A673 (cell line): ENCODE results near the gene NPEPL1. TPM values are rescaled to one million over a fixed set of nuclear protein-coding genes. Genes with fewer than 3 reads are reported as not detected.
"Not testable (repeated sequence)": the region's sequence is repeated elsewhere in the genome, so short reads cannot be mapped to it uniquely, and the experiment has no call there.

Source experiments
- BruUV-seq: library from RNA; stranded (reverse); fragments of 400-500 nt; replicated peaks from 2 replicates; lab custom pipeline; 2021; lab: Mats Ljungman, UMichigan
- CTCF ChIA-PET: fragments of 300-600 bp; sonication (Branson Sonifier 250); formaldehyde crosslinking; loops from one replicate; lab custom pipeline; 2022; ENCODE audit warnings: antibody characterized with exemption; lab: Charles Lee
- POLR2A ChIA-PET: fragments of 300-600 bp; sonication (Branson Sonifier 250); formaldehyde crosslinking; loops from one replicate; lab custom pipeline; 2022; ENCODE audit warnings: antibody characterized with exemption; ENCODE audit not compliant: low non-redundant PET; lab: Charles Lee
- DNase-seq: peaks from one replicate; pipeline ENCODE4 v3.0.0-alpha.2; 2015; ENCODE audit warnings: low spot score
- H3K27ac ChIP-seq: fragments of 200-600 bp; sonication (generic); 2 replicates; pipeline ENCODE4 v1.5.1; 2016; ENCODE audit warnings: mixed run types, low read depth, mild to moderate bottlenecking, mixed read lengths, antibody characterized with exemption, low read length; ENCODE audit not compliant: poor library complexity, severe bottlenecking
- H3K27me3 ChIP-seq: fragments of 200-600 bp; sonication (generic); replicated peaks from 2 replicates; pipeline ENCODE4 v1.6.1; 2017; ENCODE audit warnings: mixed run types, low read depth, mild to moderate bottlenecking, mixed read lengths, antibody characterized with exemption, low read length; ENCODE audit not compliant: insufficient read depth, poor library complexity
- H3K36me3 ChIP-seq: fragments of 200-600 bp; sonication (generic); 2 replicates; pipeline ENCODE4 v1.6.1; 2016; ENCODE audit warnings: mixed run types, mild to moderate bottlenecking, mixed read lengths, antibody characterized with exemption, low read length; ENCODE audit not compliant: insufficient read depth, poor library complexity, severe bottlenecking
- H3K4me1 ChIP-seq: fragments of 200-600 bp; sonication (generic); 2 replicates; pipeline ENCODE4 v1.6.1; 2017; ENCODE audit warnings: mixed run types, mild to moderate bottlenecking, mixed read lengths, antibody characterized with exemption, low read length; ENCODE audit not compliant: insufficient read depth, poor library complexity, severe bottlenecking
- H3K4me3 ChIP-seq: fragments of 200-600 bp; sonication (generic); 2 replicates; pipeline ENCODE4 v1.5.1; 2016; ENCODE audit warnings: low read depth, mixed run types, mild to moderate bottlenecking, mixed read lengths, low read length; ENCODE audit not compliant: poor library complexity, severe bottlenecking
- H3K9me3 ChIP-seq: fragments of 200-600 bp; sonication (generic); 2 replicates; pipeline ENCODE4 v1.6.1; 2016; ENCODE audit warnings: mixed run types, low read depth, mild to moderate bottlenecking, mixed read lengths, antibody characterized with exemption, low read length; ENCODE audit not compliant: poor library complexity, severe bottlenecking
- CTCF ChIP-seq: fragments of 300-800, 200-600 bp; sonication (generic); conservative IDR thresholded peaks from 2 replicates; pipeline ENCODE4 v1.5.1; 2017; ENCODE audit warnings: low read depth, mild to moderate bottlenecking, antibody characterized with exemption, low read length, moderate library complexity, mixed read lengths
- EZH2 ChIP-seq: fragments of 200-600 bp; sonication (generic); IDR thresholded peaks from 2 replicates; pipeline ENCODE4 v1.6.1; 2017; ENCODE audit warnings: borderline replicate concordance, low read depth, mild to moderate bottlenecking, mixed read lengths, antibody characterized with exemption, low read length; ENCODE audit not compliant: poor library complexity, severe bottlenecking
- intact Hi-C: fragments of 100-400 bp; cut with micrococcal nuclease; formaldehyde crosslinking; loops from one replicate; pipeline ENCODE4 v1.10.0; 2022; ENCODE audit not compliant: unreplicated experiment
- total RNA-seq: library from RNA; stranded (reverse); gene quantifications from 2 replicates; pipeline ENCODE4 v1.2.3, GENCODE V29; 2021

Gene NPEPL1
- total RNA-seq, 1 experiment from 2014 or later, result 15.8 TPM

GRCh38 chr20:58647796-58648501 is 44.7 kb upstream of the NPEPL1 start:
- POLR2A ChIA-PET, result interaction anchor here (0.8 kb wide), 1 partner anchor 20 kb away, joined by 3 read pairs; no protein-coding TSS in a partner anchor
- no peak for DNase-seq
- no peak overlapping the region for H3K27ac ChIP-seq
- H3K36me3 ChIP-seq, result no peaks in the 10 kb centered on the region
- no TSS peak for BruUV-seq
- CTCF ChIA-PET, result no interaction called here
- H3K4me1 ChIP-seq, result peaks cover under 1% of the 10 kb centered on the region
- H3K4me3 ChIP-seq, result no peak overlapping the region
- no peaks in the 10 kb centered on the region for H3K27me3 ChIP-seq
- no peak for TF ChIP-seq CTCF
- intact Hi-C loops, result no loop called here
- H3K9me3 ChIP-seq, result no peaks in the 10 kb centered on the region

GRCh38 chr20:58648502-58648825 is 44.1 kb upstream of the NPEPL1 start:
- H3K27ac ChIP-seq, H3K27me3 ChIP-seq, H3K4me1 ChIP-seq, DNase-seq, H3K4me3 ChIP-seq, CTCF ChIA-PET, intact Hi-C loops, POLR2A ChIA-PET, H3K9me3 ChIP-seq, H3K36me3 ChIP-seq, BruUV-seq: not testable (repeated sequence)

GRCh38 chr20:58649288-58650180 is 43.1 kb upstream of the NPEPL1 start:
- Histone ChIP-seq H3K27ac (no peak overlapping the region), H3K9me3 (no peaks in the 10 kb centered on the region), H3K27me3 (no peaks in the 10 kb centered on the region), H3K4me3 (no peak overlapping the region), H3K4me1 (peaks cover 16% of the 10 kb centered on the region), H3K36me3 (no peaks in the 10 kb centered on the region)
- POLR2A ChIA-PET, result no interaction called here
- CTCF ChIA-PET, result no interaction called here
- TF ChIP-seq EZH2 (no peak), CTCF (no peak)
- BruUV-seq, result no TSS peak
- DNase-seq, result no peak
- intact Hi-C loops, result loop anchor here (2.0 to 5.0 kb wide), 3 partner anchors 167 to 413 kb away; partner anchors contain the start of genes GNAS and GNAS-AS1
